GM19238 (cell line): ENCODE measurements around the gene VWA2.

Experiments
- DNase-seq: peaks from one replicate; pipeline ENCODE4 v3.0.0; 2011; ENCODE audit warnings: low spot score; ENCODE audit not compliant: insufficient read length

VWA2 gene

GRCh38 chr10:114337510-114338462 is 98.7 kb downstream of the VWA2 start:
- no peak for DNase-seq

- DNase-seq, result no peak
Measured at GRCh38 chr10:114340816-114341215, 101.8 kb downstream of the VWA2 start.
